ENCODE results near the gene INS.
A peak's percentile ranks its signal among the peaks of the same experiment; 100 is the strongest.

INS gene

GRCh38 chr11:2186669-2187279 lies 25.8 kb upstream of the INS start:
- no peak overlapping the region for H3K27ac ChIP-seq
- TF ChIP-seq, protein P1, sequence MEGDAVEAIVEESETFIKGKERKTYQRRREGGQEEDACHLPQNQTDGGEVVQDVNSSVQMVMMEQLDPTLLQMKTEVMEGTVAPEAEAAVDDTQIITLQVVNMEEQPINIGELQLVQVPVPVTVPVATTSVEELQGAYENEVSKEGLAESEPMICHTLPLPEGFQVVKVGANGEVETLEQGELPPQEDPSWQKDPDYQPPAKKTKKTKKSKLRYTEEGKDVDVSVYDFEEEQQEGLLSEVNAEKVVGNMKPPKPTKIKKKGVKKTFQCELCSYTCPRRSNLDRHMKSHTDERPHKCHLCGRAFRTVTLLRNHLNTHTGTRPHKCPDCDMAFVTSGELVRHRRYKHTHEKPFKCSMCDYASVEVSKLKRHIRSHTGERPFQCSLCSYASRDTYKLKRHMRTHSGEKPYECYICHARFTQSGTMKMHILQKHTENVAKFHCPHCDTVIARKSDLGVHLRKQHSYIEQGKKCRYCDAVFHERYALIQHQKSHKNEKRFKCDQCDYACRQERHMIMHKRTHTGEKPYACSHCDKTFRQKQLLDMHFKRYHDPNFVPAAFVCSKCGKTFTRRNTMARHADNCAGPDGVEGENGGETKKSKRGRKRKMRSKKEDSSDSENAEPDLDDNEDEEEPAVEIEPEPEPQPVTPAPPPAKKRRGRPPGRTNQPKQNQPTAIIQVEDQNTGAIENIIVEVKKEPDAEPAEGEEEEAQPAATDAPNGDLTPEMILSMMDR (IDR thresholded peaks at IDR 0.05) = peak; percentile 76
- TF ChIP-seq ZFX (IDR thresholded peaks at IDR 0.05; ENCODE audit: borderline replicate concordance) = no peak

- no peak overlapping the region for H3K27ac ChIP-seq
- TF ChIP-seq ZFX (IDR thresholded peaks at IDR 0.05; ENCODE audit: borderline replicate concordance) = no peak
- TF ChIP-seq, protein P1 (IDR thresholded peaks at IDR 0.05) = no peak
These were observed 24.5 kb upstream of the INS start for GRCh38 chr11:2185324-2186085.

GRCh38 chr11:2182692-2183474 lies 21.9 kb upstream of the INS start:
- H3K27ac ChIP-seq = no peak overlapping the region

GRCh38 chr11:2182075-2182474 lies 21.1 kb upstream of the INS start:
- TF ChIP-seq ZFX (IDR thresholded peaks at IDR 0.05; ENCODE audit: borderline replicate concordance) = no peak
- TF ChIP-seq, protein P1 (IDR thresholded peaks at IDR 0.05) = no peak
- no peak overlapping the region for H3K27ac ChIP-seq

More at GRCh38 chr11:2182692-2183474, 21.9 kb upstream of the INS start:
- TF ChIP-seq, protein P1 (IDR thresholded peaks at IDR 0.05) = no peak
- TF ChIP-seq ZFX (IDR thresholded peaks at IDR 0.05; ENCODE audit: borderline replicate concordance) = no peak

DNA sequence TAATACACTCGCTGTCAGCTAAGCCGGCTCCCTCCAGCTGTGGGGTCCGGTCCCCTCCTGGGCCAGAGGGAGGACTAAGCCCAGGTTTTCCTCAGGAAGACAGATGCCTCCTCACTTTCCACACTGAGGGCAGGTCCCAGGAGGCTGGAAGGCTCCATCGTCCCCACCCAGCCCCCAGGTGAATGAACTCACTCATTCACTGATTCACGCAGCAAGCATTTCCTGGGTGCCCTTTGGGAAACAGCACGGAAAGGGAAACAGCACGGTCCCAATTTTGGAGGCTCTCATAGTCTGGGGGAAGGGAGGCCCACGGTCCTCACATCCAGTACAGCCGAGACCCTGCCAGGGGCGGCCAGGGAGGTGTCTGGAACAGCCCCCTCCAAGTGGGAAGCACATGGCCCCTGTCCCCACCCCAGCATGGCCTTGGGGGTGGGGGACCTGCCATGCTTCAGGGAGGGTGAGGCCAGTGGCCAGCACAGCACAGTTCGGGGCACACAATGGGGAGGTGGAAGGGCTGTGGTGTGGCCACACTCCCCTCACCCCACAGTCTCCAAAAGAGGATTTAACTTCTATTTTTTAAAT lies 19.9 kb upstream of the INS start:
- no peak overlapping the region for H3K27ac ChIP-seq
- TF ChIP-seq, protein P1 (IDR thresholded peaks at IDR 0.05) = no peak
- no peak for TF ChIP-seq ZFX (IDR thresholded peaks at IDR 0.05; ENCODE audit: borderline replicate concordance)

DNA sequence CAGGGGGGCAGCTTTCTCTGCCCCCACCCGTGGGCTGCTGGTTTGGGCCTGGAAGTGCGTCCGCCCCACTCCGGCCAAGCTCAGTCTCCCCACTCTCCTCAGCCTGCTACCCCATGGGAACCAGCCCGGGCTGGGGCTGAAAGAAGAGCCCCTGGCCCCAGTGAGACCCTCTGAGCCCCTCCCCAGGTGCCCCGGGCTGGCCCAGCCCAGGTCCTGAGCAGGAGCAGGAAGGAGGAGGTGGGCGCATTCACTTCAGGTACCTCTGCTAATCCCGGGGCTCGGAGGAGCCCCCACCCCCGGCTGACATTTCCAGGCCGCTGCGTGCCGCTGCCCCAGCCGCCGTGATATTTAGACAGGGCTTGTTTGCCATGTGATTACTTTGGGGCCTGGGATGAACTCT lies 19.3 kb upstream of the INS start:
- no peak for TF ChIP-seq ZFX (IDR thresholded peaks at IDR 0.05; ENCODE audit: borderline replicate concordance)
- TF ChIP-seq, protein P1 (IDR thresholded peaks at IDR 0.05) = no peak
- no peak overlapping the region for H3K27ac ChIP-seq
